ENCODE data around the gene ITGAD. TPM values are rescaled to one million over a fixed set of nuclear protein-coding genes. Genes with fewer than 3 reads are reported as not detected.
A peak's percentile ranks its signal among the peaks of the same experiment; 100 is the strongest.

The ITGAD gene
- total and polyA plus RNA-seq, 11 donors, result 0.41 to 0.80 TPM; not detected in 9

DNA sequence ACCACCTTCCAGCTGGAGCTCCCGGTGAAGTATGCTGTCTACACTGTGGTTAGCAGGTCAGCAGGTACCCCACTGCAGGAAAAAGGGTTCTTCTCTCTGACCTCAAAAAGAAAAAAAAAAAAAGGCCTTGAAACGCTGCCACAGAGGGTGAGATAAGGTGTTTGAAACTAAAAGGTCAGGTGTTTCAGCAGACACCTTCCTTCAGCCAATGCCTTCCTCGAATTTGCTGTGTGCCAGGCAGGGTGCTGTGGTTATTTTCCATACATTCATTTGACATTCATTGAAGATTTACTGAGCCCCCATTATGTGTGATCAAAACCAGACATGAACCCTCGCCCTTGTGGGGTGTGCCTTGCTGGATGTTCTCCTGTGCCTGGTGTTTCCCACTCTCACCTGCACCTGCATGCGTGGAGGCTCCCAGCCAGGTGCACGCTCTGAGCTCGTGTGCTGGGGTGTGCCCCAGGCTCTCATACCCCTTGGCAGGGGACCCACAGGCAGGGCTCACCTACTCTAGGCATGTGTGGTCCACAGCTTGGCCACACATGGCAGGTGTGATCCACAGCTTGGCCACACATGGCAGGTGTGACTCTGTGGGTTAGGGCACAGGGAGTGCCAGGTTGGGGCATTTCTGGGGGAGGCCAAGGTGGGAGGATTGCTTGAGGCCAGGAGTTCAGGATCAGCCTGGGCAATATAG, 15.8 kb upstream of the ITGAD start:
- 61 to 77% (median 71%) methylated on average over 6 to 7 of the region's 7 CpGs for WGBS, 4 donors
- H3K27me3 ChIP-seq, result peaks cover 0 to 1% (median 0%) of the 10 kb centered on the region in 9 donors
- no peak for DNase-seq

DNA sequence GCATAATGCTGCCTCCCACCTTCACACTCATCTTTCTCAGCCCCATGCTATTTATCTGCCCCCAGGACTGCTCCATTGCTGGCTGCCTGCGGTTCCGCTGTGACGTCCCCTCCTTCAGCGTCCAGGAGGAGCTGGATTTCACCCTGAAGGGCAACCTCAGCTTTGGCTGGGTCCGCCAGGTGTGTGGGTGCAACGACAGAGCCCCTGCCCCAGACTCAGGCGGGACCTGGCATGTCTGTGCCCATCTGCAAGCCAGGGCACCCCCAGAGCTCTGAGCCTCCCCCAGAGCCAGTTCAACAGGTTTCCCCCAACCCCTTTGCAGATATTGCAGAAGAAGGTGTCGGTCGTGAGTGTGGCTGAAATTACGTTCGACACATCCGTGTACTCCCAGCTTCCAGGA, 12.9 kb upstream of the ITGAD start:
- Histone ChIP-seq H3K4me3 (no peak overlapping the region), H3K27ac (no peak overlapping the region), H3K36me3 (peaks cover 0 to 5% (median 0%) of the 10 kb centered on the region in 9 donors), H3K27me3 (peaks cover 0 to 26% (median 0%) of the 10 kb centered on the region in 9 donors), H3K4me1 (no peaks in the 10 kb centered on the region), H3K9me3 (peaks cover 0 to 6% (median 0%) of the 10 kb centered on the region in 12 donors)
- DNase-seq, result no peak
- intact Hi-C loops (cut with DNase I), result loop anchor here in 1 of 10 donors (10.0 kb wide), 2 partner anchors 175 to 395 kb away; partner anchors contain the start of genes HSD3B7 and PYCARD
- TF ChIP-seq, protein P1, sequence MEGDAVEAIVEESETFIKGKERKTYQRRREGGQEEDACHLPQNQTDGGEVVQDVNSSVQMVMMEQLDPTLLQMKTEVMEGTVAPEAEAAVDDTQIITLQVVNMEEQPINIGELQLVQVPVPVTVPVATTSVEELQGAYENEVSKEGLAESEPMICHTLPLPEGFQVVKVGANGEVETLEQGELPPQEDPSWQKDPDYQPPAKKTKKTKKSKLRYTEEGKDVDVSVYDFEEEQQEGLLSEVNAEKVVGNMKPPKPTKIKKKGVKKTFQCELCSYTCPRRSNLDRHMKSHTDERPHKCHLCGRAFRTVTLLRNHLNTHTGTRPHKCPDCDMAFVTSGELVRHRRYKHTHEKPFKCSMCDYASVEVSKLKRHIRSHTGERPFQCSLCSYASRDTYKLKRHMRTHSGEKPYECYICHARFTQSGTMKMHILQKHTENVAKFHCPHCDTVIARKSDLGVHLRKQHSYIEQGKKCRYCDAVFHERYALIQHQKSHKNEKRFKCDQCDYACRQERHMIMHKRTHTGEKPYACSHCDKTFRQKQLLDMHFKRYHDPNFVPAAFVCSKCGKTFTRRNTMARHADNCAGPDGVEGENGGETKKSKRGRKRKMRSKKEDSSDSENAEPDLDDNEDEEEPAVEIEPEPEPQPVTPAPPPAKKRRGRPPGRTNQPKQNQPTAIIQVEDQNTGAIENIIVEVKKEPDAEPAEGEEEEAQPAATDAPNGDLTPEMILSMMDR (IDR thresholded peaks at IDR 0.05), result no peak
- TF ChIP-seq POLR2A (IDR thresholded peaks at IDR 0.05), result no peak
- ATAC-seq, result no peak
- 62 to 84% (median 75%) methylated on average over 10 to 12 of the region's 12 CpGs for WGBS, 4 donors

More for the DNA sequence above, 15.8 kb upstream of the ITGAD start:
- no peaks in the 10 kb centered on the region for H3K4me1 ChIP-seq
- peaks cover 0 to 14% (median 0%) of the 10 kb centered on the region in 12 donors for H3K9me3 ChIP-seq
- no peak for ATAC-seq
- TF ChIP-seq, protein P1 (IDR thresholded peaks at IDR 0.05), result no peak
- TF ChIP-seq POLR2A (IDR thresholded peaks at IDR 0.05), result no peak
- intact Hi-C loops (cut with DNase I), result no loop called here
- no peak overlapping the region for H3K4me3 ChIP-seq
- peaks cover 0 to 9% (median 0%) of the 10 kb centered on the region in 9 donors for H3K36me3 ChIP-seq
- H3K27ac ChIP-seq, result no peak overlapping the region

DNA sequence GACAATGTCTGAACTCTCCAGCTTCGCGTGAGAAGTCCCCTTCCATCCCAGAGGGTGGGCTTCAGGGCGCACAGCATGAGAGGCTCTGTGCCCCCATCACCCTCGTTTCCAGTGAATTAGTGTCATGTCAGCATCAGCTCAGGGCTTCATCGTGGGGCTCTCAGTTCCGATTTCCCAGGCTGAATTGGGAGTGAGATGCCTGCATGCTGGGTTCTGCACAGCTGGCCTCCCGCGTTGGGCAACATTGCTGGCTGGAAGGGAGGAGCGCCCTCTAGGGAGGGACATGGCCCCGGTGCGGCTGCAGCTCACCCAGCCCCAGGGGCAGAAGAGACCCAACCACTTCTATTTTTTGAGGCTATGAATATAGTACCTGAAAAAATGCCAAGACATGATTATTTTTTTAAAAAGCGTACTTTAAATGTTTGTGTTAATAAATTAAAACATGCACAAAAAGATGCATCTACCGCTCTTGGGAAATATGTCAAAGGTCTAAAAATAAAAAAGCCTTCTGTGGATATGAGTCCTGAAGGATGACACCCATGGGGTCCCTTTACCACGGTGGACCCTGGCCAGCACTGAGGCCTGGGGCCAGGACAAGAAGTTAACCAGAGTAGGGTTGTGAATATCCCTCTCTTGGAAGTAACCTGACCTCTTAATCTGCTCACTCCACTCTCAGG, 10.5 kb upstream of the ITGAD start:
- DNase-seq (peak; percentile 68 to 86 (median 76)), ATAC-seq (peak; percentile 50 to 91 (median 86))
- peaks cover 0 to 27% (median 0%) of the 10 kb centered on the region in 9 donors for H3K27me3 ChIP-seq
- TF ChIP-seq POLR2A (IDR thresholded peaks at IDR 0.05), result no peak
- TF ChIP-seq, protein P1 (IDR thresholded peaks at IDR 0.05), result peak; percentile 45 to 74 (median 64)
- intact Hi-C loops (cut with DNase I), result loop anchor here in 1 of 10 donors (10.0 kb wide), 2 partner anchors 178 to 398 kb away; partner anchors contain the start of genes HSD3B7 and PYCARD
- WGBS, 4 donors, result 21 to 24% (median 22%) methylated on average over 14 of the region's 14 CpGs
- H3K4me3 ChIP-seq, result no peak overlapping the region
- H3K9me3 ChIP-seq, result no peaks in the 10 kb centered on the region
- H3K4me1 ChIP-seq, result no peaks in the 10 kb centered on the region
- H3K27ac ChIP-seq, result no peak overlapping the region
- H3K36me3 ChIP-seq, result no peaks in the 10 kb centered on the region

DNA sequence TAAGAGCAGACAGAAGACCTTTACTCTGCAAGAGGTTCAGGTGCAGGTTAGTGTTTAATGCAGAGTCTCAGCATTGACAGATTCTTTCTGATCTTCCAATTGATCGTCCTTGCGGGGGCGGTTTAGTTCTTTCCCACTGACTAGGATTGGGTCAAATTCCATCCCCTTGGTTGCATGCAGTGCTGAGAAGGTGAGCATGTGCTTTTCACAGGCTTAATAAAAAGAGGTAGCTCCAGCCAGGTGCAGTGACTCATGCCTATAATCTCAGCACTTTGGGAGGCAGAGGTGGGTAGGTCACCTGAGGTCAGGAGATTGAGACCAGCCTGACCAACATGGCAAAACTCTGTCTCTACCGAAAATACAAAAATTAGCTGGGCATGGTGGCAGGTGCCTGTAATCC, 7.5 kb upstream of the ITGAD start:
- ATAC-seq, result no peak
- intact Hi-C loops (cut with DNase I), result loop anchor here in 1 of 10 donors (10.0 kb wide), 2 partner anchors 181 to 401 kb away; partner anchors contain the start of genes HSD3B7 and PYCARD
- Histone ChIP-seq H3K27me3 (peaks cover 0 to 27% (median 0%) of the 10 kb centered on the region in 9 donors), H3K36me3 (no peaks in the 10 kb centered on the region), H3K4me1 (no peaks in the 10 kb centered on the region), H3K9me3 (no peaks in the 10 kb centered on the region), H3K27ac (no peak overlapping the region), H3K4me3 (no peak overlapping the region)
- TF ChIP-seq POLR2A (IDR thresholded peaks at IDR 0.05), result no peak
- TF ChIP-seq, protein P1 (IDR thresholded peaks at IDR 0.05), result no peak
- WGBS, 4 donors, result 84 to 90% (median 86%) methylated on average over 4 of the region's 4 CpGs
- DNase-seq, result no peak

Measured in heart left ventricle (tissue), 16 donors.